CD14-positive monocyte (primary cell): Measurements from ENCODE around the gene CHRD. TPM values are rescaled to one million over a fixed set of nuclear protein-coding genes. Genes with fewer than 3 reads are reported as not detected.
A peak's percentile ranks its signal among the peaks of the same experiment; 100 is the strongest.

Source experiments
- DNase-seq, 3 donors: peaks; one replicate each; pipeline ENCODE4 v3.0.0-alpha.2; 2011 to 2022
- H2AFZ ChIP-seq: 2 replicates; pipeline ENCODE4 v1.6.0; 2012; ENCODE audit warnings: mild to moderate bottlenecking, low read depth, low read length, inconsistent platforms; ENCODE audit not compliant: insufficient read depth, poor library complexity, severe bottlenecking
- H3K27ac ChIP-seq, 2 donors: 1 replicate in 1 of 2; 2 replicates in 1 of 2; pipeline ENCODE4 v1.5.1; 2012 to 2013; ENCODE audit warnings: low read length in 2 of 2, control low read depth in 1 of 2, inconsistent platforms in 1 of 2, low read depth in 1 of 2, mild to moderate bottlenecking in 1 of 2
- H3K27me3 ChIP-seq, 2 donors: one replicate each; pipeline versions ENCODE4 v1.6.0 to v1.6.1; 2011 to 2013; ENCODE audit warnings: low read length in 2 of 2; ENCODE audit not compliant: control insufficient read depth in 2 of 2, insufficient read depth in 2 of 2
- H3K36me3 ChIP-seq, 2 donors: replicated peaks in 1 of 2; 1 replicate in 1 of 2; 2 replicates in 1 of 2; pipeline versions ENCODE4 v1.5.1 to v1.6.1; 2012 to 2013; ENCODE audit warnings: low read length in 2 of 2, control low read depth in 1 of 2, inconsistent platforms in 1 of 2, mild to moderate bottlenecking in 1 of 2; ENCODE audit not compliant: insufficient read depth in 2 of 2, control insufficient read depth in 1 of 2
- H3K4me1 ChIP-seq, 2 donors: 1 replicate in 1 of 2; 2 replicates in 1 of 2; pipeline versions ENCODE4 v1.5.1 to v1.6.1; 2012 to 2013; ENCODE audit warnings: low read length in 2 of 2, control low read depth in 1 of 2, inconsistent platforms in 1 of 2, mild to moderate bottlenecking in 1 of 2, moderate library complexity in 1 of 2; ENCODE audit not compliant: insufficient read depth in 2 of 2, control insufficient read depth in 1 of 2
- H3K4me2 ChIP-seq: replicated peaks from 2 replicates; pipeline ENCODE3; 2012; ENCODE audit warnings: low read length, moderate library complexity, mild to moderate bottlenecking; ENCODE audit not compliant: poor library complexity, severe bottlenecking; ENCODE audit errors: extremely low read depth
- H3K4me3 ChIP-seq, 3 experiments: fragments of 200-600 bp in 1 of 3; sonication (generic) in 1 of 3; replicated peaks in 1 of 3; 1 replicate in 2 of 3; 2 replicates in 1 of 3; pipeline ENCODE4 v1.5.1; 2011 to 2013; ENCODE audit warnings: low read length in 3 of 3, mild to moderate bottlenecking in 3 of 3, control low read depth in 2 of 3, low read depth in 2 of 3, inconsistent platforms in 1 of 3, moderate library complexity in 1 of 3
- H3K79me2 ChIP-seq: 2 replicates; pipeline ENCODE4 v1.6.0; 2012; ENCODE audit warnings: mild to moderate bottlenecking, control low read depth, inconsistent platforms, low read length, moderate library complexity; ENCODE audit not compliant: insufficient read depth
- H3K9ac ChIP-seq: 2 replicates; pipeline ENCODE4 v1.6.0; 2017; ENCODE audit warnings: low read length, mild to moderate bottlenecking; ENCODE audit not compliant: insufficient read depth, poor library complexity, severe bottlenecking
- H3K9me3 ChIP-seq, 2 donors: replicated peaks in 1 of 2; 1 replicate in 1 of 2; 2 replicates in 1 of 2; pipeline versions ENCODE4 v1.5.1 to v1.6.1; 2012 to 2013; ENCODE audit warnings: low read length in 2 of 2, control low read depth in 1 of 2; ENCODE audit not compliant: control insufficient read depth in 1 of 2, insufficient read depth in 1 of 2
- H4K20me1 ChIP-seq: 2 replicates; pipeline ENCODE4 v1.6.0; 2012; ENCODE audit warnings: mild to moderate bottlenecking, low read length, control low read depth, moderate library complexity; ENCODE audit not compliant: insufficient read depth
- H3K27ac Mint-ChIP-seq, 7 donors: one replicate each; pipeline ENCODE4 v1.8.0; 2020; ENCODE audit warnings: mild to moderate bottlenecking in 7 of 7, mixed read lengths in 7 of 7, moderate library complexity in 6 of 7, inconsistent platforms in 2 of 7
- H3K27me3 Mint-ChIP-seq, 3 donors: one replicate each; pipeline ENCODE4 v1.8.0; 2021 to 2022; ENCODE audit warnings: low read depth in 3 of 3, mild to moderate bottlenecking in 3 of 3, mixed read lengths in 3 of 3, moderate library complexity in 3 of 3, inconsistent platforms in 1 of 3
- H3K36me3 Mint-ChIP-seq, 2 donors: one replicate each; pipeline ENCODE4 v1.8.0; 2020; ENCODE audit warnings: mixed read lengths in 2 of 2, inconsistent platforms in 1 of 2, mild to moderate bottlenecking in 1 of 2
- H3K4me1 Mint-ChIP-seq: one replicate; pipeline ENCODE4 v1.8.0; 2020; ENCODE audit warnings: mild to moderate bottlenecking, mixed read lengths
- H3K4me3 Mint-ChIP-seq, 2 donors: one replicate each; pipeline ENCODE4 v1.8.0; 2020; ENCODE audit warnings: mild to moderate bottlenecking in 2 of 2, mixed read lengths in 2 of 2, moderate library complexity in 1 of 2
- H3K9me3 Mint-ChIP-seq, 7 donors: one replicate each; pipeline ENCODE4 v1.8.0; 2020 to 2022; ENCODE audit warnings: mixed read lengths in 7 of 7, mild to moderate bottlenecking in 6 of 7, moderate library complexity in 6 of 7, inconsistent platforms in 2 of 7
- WGBS: methylation state at CpG from one replicate; pipeline ENCODE4 v1.1.5; 2013; ENCODE audit warnings: missing lambda C conversion rate; ENCODE audit not compliant: insufficient coverage; 5-methylcytosine and 5-hydroxymethylcytosine counted together
- intact Hi-C, 2 donors: fragments of 100-400 bp; cut with micrococcal nuclease; formaldehyde crosslinking; loops; one replicate each; pipeline versions ENCODE4 v1.15.0 to v1.15.1; 2023
- polyA plus RNA-seq, 3 donors: library from polyadenylated mRNA; depleted of rRNA in 1 of 3; unstranded in 2 of 3; stranded (reverse) in 1 of 3; fragments of 300-500 nt in 2 of 3; fragments of >200 nt in 1 of 3; fragmentation: Illumina TruSeq in 2 of 3; gene quantifications; 1 replicate in 2 of 3; 2 replicates in 1 of 3; pipeline ENCODE4 v1.2.3, GENCODE V29; 2012 to 2021
- TF ChIP-seq, protein P1 (sequence below): fragments of 200-600 bp; IDR thresholded peaks from one replicate; pipeline ENCODE4 v1.8.0; 2022; ENCODE audit warnings: antibody characterized with exemption, mild to moderate bottlenecking

Gene CHRD
- polyA plus RNA-seq, 3 donors, result 0.03 TPM; not detected in 2

DNA sequence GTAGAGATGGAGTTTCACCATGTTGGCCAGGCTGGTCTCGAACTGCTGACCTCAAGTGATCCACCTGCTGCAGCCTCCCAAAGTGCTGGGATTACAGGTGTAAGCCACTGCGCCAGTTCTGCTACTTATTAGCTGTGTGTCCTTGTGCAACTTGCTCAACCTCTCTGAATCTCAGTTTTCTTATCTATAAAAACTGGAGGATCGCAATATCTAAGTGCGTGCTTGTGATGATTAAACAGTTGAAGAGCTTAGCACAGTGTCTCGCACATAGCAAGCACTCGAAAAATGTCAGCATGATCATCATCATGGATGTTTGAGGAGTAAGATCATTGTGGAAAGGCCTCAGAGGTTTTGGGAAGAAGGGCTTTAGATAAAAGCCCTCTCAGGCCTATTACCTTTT lies 29.2 kb upstream of the CHRD start:
- Histone ChIP-seq H3K79me2 (no peaks in the 10 kb centered on the region), H3K4me1 (no peaks in the 10 kb centered on the region), H3K9me3 (no peaks in the 10 kb centered on the region), H4K20me1 (no peaks in the 10 kb centered on the region), H3K9ac (no peak overlapping the region), H3K27me3 (no peaks in the 10 kb centered on the region), H3K27ac (no peak overlapping the region), H3K4me2 (no peak overlapping the region), H2AFZ (no peak overlapping the region), H3K4me3 (no peak overlapping the region), H3K36me3 (peaks cover 0 to 8% of the 10 kb centered on the region in 2 donors)
- Mint-ChIP-seq H3K27me3 (peaks cover 0 to 6% (median 1%) of the 10 kb centered on the region in 3 donors), H3K4me3 (no peak overlapping the region), H3K4me1 (peaks cover 3% of the 10 kb centered on the region), H3K9me3 (peaks cover 0 to 1% (median 0%) of the 10 kb centered on the region in 7 donors), H3K27ac (no peak overlapping the region), H3K36me3 (peaks cover 7 to 13% of the 10 kb centered on the region in 2 donors)
- TF ChIP-seq, protein P1, sequence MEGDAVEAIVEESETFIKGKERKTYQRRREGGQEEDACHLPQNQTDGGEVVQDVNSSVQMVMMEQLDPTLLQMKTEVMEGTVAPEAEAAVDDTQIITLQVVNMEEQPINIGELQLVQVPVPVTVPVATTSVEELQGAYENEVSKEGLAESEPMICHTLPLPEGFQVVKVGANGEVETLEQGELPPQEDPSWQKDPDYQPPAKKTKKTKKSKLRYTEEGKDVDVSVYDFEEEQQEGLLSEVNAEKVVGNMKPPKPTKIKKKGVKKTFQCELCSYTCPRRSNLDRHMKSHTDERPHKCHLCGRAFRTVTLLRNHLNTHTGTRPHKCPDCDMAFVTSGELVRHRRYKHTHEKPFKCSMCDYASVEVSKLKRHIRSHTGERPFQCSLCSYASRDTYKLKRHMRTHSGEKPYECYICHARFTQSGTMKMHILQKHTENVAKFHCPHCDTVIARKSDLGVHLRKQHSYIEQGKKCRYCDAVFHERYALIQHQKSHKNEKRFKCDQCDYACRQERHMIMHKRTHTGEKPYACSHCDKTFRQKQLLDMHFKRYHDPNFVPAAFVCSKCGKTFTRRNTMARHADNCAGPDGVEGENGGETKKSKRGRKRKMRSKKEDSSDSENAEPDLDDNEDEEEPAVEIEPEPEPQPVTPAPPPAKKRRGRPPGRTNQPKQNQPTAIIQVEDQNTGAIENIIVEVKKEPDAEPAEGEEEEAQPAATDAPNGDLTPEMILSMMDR, result no peak
- no peak for DNase-seq
- 100% methylated on average over 3 of the region's 6 CpGs for WGBS
- intact Hi-C loops, result no loop called here

DNA sequence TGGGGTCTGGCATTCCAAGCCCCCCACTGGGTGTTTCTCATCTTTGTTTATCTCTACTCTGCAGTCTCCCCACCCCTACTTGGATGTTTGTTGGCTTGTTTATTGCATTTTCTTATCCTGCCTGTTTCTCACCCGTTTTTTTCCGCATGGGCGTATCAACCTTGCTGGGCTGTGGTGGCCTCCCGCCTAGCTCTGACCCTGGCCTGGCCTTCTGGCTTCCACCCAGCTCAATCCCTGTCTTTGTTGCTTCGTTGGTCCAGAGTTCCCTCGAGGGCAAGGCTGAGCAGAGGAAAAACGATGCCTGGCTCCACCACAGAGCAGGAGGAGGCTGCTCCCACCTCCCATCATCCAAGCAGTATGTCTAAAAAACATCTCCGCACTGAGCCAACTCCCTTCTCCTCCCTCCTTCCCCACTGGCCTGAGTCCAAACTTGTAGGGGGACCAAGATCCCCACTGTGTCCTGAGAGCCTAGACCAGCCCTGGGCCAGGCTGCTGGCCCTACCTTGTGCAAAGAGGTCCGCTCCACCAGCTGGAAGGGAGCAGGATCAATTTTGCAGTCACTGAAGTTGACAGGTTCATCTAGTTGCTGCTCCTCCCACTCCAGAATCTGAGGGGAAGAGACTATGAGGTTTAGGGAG lies 28.2 kb upstream of the CHRD start:
- no peaks in the 10 kb centered on the region for H4K20me1 ChIP-seq
- no peaks in the 10 kb centered on the region for H3K79me2 ChIP-seq
- Mint-ChIP-seq H3K27ac (peak overlapping the region in 1 of 7 donors; percentile 14), H3K27me3 (peaks cover 0 to 6% (median 2%) of the 10 kb centered on the region in 3 donors), H3K36me3 (peaks cover 4 to 6% of the 10 kb centered on the region in 2 donors), H3K9me3 (peaks cover 0 to 1% (median 0%) of the 10 kb centered on the region in 7 donors), H3K4me1 (no peaks in the 10 kb centered on the region), H3K4me3 (no peak overlapping the region)
- H3K9me3 ChIP-seq, result no peaks in the 10 kb centered on the region
- peaks cover 0 to 2% of the 10 kb centered on the region in 2 donors for H3K36me3 ChIP-seq
- no peak overlapping the region for H3K4me2 ChIP-seq
- no peaks in the 10 kb centered on the region for H3K27me3 ChIP-seq
- WGBS, result 95% methylated on average over 8 of the region's 9 CpGs
- TF ChIP-seq, protein P1, result no peak
- no peak overlapping the region for H3K4me3 ChIP-seq
- intact Hi-C loops, result no loop called here
- H3K27ac ChIP-seq, result no peak overlapping the region
- DNase-seq, result no peak
- H3K9ac ChIP-seq, result no peak overlapping the region
- no peaks in the 10 kb centered on the region for H3K4me1 ChIP-seq
- H2AFZ ChIP-seq, result no peak overlapping the region
